ENCODE data around the gene WDR59.

WDR59 gene

GRCh38 chr16:74868035-74868434, 116.9 kb downstream of the WDR59 start:
- Histone ChIP-seq H3K4me3 (no peak overlapping the region), H4K20me1 (no peaks in the 10 kb centered on the region), H3K9ac (peak overlapping the region in 1 of 11 experiments; percentile 1; a peak in 1 of 22 replicates), H3K36me3 (peaks cover under 1 to 24% (median 18%) of the 10 kb centered on the region in 11 experiments; a peak in 18 of 22 replicates), H3K27ac (peak overlapping the region in 7 of 11 experiments; percentile 25 to 56 (median 38); a peak in 7 of 22 replicates), H3K27me3 (no peaks in the 10 kb centered on the region), H3K4me2 (peak overlapping the region in 10 of 11 experiments; percentile 44 to 73 (median 68); a peak in 21 of 22 replicates), H3K9me3 (replicated peaks in 1 of 11) (peaks cover 0 to 5% (median 0%) of the 10 kb centered on the region in 11 experiments; a peak in 1 of 22 replicates), H3K4me1 (peaks cover 19 to 39% (median 28%) of the 10 kb centered on the region in 10 experiments)
- no peak for TF ChIP-seq Cebpa-rat (IDR thresholded peaks at IDR 0.05)

GRCh38 chr16:74867281-74867849, 117.6 kb downstream of the WDR59 start:
- Histone ChIP-seq H3K27me3 (no peaks in the 10 kb centered on the region), H3K4me1 (peaks cover 19 to 39% (median 28%) of the 10 kb centered on the region in 10 experiments), H3K4me3 (no peak overlapping the region), H4K20me1 (no peaks in the 10 kb centered on the region), H3K4me2 (peak overlapping the region in 8 of 11 experiments; percentile 44 to 73 (median 68); a peak in 8 of 22 replicates), H3K9ac (no peak overlapping the region), H3K36me3 (peaks cover 0 to 17% (median 12%) of the 10 kb centered on the region in 11 experiments; a peak in 12 of 22 replicates), H3K27ac (peak overlapping the region in 3 of 11 experiments; percentile 38 to 56 (median 53); a peak in 3 of 22 replicates), H3K9me3 (replicated peaks in 1 of 11) (peaks cover 0 to 5% (median 0%) of the 10 kb centered on the region in 11 experiments; a peak in 1 of 22 replicates)
- no peak for TF ChIP-seq Cebpa-rat (IDR thresholded peaks at IDR 0.05)

GRCh38 chr16:74865922-74866598, 118.9 kb downstream of the WDR59 start:
- peaks cover 0 to 5% (median 0%) of the 10 kb centered on the region in 11 experiments; a peak in 1 of 22 replicates for H3K9me3 ChIP-seq (replicated peaks in 1 of 11)
- H3K27ac ChIP-seq: no peak overlapping the region
- TF ChIP-seq Cebpa-rat (IDR thresholded peaks at IDR 0.05): no peak
- peaks cover 0 to 10% (median 0%) of the 10 kb centered on the region in 11 experiments; a peak in 4 of 22 replicates for H3K36me3 ChIP-seq
- no peaks in the 10 kb centered on the region for H3K27me3 ChIP-seq
- H3K9ac ChIP-seq: no peak overlapping the region
- no peaks in the 10 kb centered on the region for H4K20me1 ChIP-seq
- H3K4me3 ChIP-seq: no peak overlapping the region
- peak overlapping the region in 8 of 11 experiments; percentile 6 to 54 (median 33); a peak in 9 of 22 replicates for H3K4me2 ChIP-seq
- peaks cover 19 to 39% (median 28%) of the 10 kb centered on the region in 10 experiments for H3K4me1 ChIP-seq

- H4K20me1 ChIP-seq: no peaks in the 10 kb centered on the region
- H3K9ac ChIP-seq: no peak overlapping the region
Measured at GRCh38 chr16:74862743-74863244, 122.1 kb downstream of the WDR59 start.

GRCh38 chr16:74852500-74852875, 132.4 kb downstream of the WDR59 start:
- no peaks in the 10 kb centered on the region for H3K4me1 ChIP-seq
- no peaks in the 10 kb centered on the region for H3K36me3 ChIP-seq

More at GRCh38 chr16:74862743-74863244, 122.1 kb downstream of the WDR59 start:
- Histone ChIP-seq H3K27ac (no peak overlapping the region), H3K4me2 (no peak overlapping the region; a peak in 2 of 22 replicates), H3K4me3 (no peak overlapping the region), H3K27me3 (no peaks in the 10 kb centered on the region), H3K4me1 (peaks cover 0 to 21% (median 12%) of the 10 kb centered on the region in 10 experiments; a peak in 18 of 20 replicates), H3K9me3 (replicated peaks in 1 of 11) (peaks cover 0 to 5% (median 0%) of the 10 kb centered on the region in 11 experiments; a peak in 1 of 22 replicates), H3K36me3 (no peaks in the 10 kb centered on the region)
- no peak for TF ChIP-seq Cebpa-rat (IDR thresholded peaks at IDR 0.05)

GRCh38 chr16:74850027-74850426, 134.9 kb downstream of the WDR59 start:
- Histone ChIP-seq H3K4me2 (no peak overlapping the region), H3K36me3 (no peaks in the 10 kb centered on the region), H3K9ac (no peak overlapping the region), H3K27ac (no peak overlapping the region), H3K9me3 (replicated peaks in 1 of 11) (peaks cover 0 to 16% (median 9%) of the 10 kb centered on the region in 11 experiments; a peak in 5 of 22 replicates), H3K27me3 (no peaks in the 10 kb centered on the region), H3K4me3 (no peak overlapping the region), H4K20me1 (no peaks in the 10 kb centered on the region), H3K4me1 (no peaks in the 10 kb centered on the region)
- TF ChIP-seq Cebpa-rat (IDR thresholded peaks at IDR 0.05): no peak

More at GRCh38 chr16:74852500-74852875, 132.4 kb downstream of the WDR59 start:
- no peak for TF ChIP-seq Cebpa-rat (IDR thresholded peaks at IDR 0.05)
- no peaks in the 10 kb centered on the region for H3K27me3 ChIP-seq
- no peak overlapping the region for H3K4me2 ChIP-seq
- peaks cover 0 to 16% (median 9%) of the 10 kb centered on the region in 11 experiments; a peak in 5 of 22 replicates for H3K9me3 ChIP-seq (replicated peaks in 1 of 11)
- no peaks in the 10 kb centered on the region for H4K20me1 ChIP-seq
- no peak overlapping the region for H3K27ac ChIP-seq
- no peak overlapping the region for H3K4me3 ChIP-seq
- no peak overlapping the region for H3K9ac ChIP-seq

- no peak overlapping the region for H3K4me3 ChIP-seq
- H3K27ac ChIP-seq: no peak overlapping the region
- no peaks in the 10 kb centered on the region for H3K27me3 ChIP-seq
- TF ChIP-seq Cebpa-rat (IDR thresholded peaks at IDR 0.05): no peak
- peaks cover 0 to 16% (median 9%) of the 10 kb centered on the region in 11 experiments; a peak in 5 of 22 replicates for H3K9me3 ChIP-seq (replicated peaks in 1 of 11)
- H4K20me1 ChIP-seq: no peaks in the 10 kb centered on the region
- no peak overlapping the region for H3K9ac ChIP-seq
- no peaks in the 10 kb centered on the region for H3K36me3 ChIP-seq
- peaks cover 0 to 10% (median 2%) of the 10 kb centered on the region in 10 experiments; a peak in 5 of 20 replicates for H3K4me1 ChIP-seq
- no peak overlapping the region for H3K4me2 ChIP-seq
Measured at GRCh38 chr16:74847202-74847601, 137.7 kb downstream of the WDR59 start.

- Histone ChIP-seq H3K27ac (no peak overlapping the region), H3K36me3 (no peaks in the 10 kb centered on the region), H3K9ac (no peak overlapping the region), H3K4me1 (peaks cover 0 to 14% (median 4%) of the 10 kb centered on the region in 10 experiments; a peak in 6 of 20 replicates), H3K4me3 (no peak overlapping the region), H4K20me1 (no peaks in the 10 kb centered on the region), H3K9me3 (replicated peaks in 1 of 11) (peaks cover 0 to 16% (median 9%) of the 10 kb centered on the region in 11 experiments; a peak in 5 of 22 replicates), H3K27me3 (no peaks in the 10 kb centered on the region), H3K4me2 (no peak overlapping the region)
- no peak for TF ChIP-seq Cebpa-rat (IDR thresholded peaks at IDR 0.05)
Measured at GRCh38 chr16:74846714-74847113, 138.2 kb downstream of the WDR59 start.
